ENCODE results near the gene EGLN2.
"Not testable (repeated sequence)": the region's sequence is repeated elsewhere in the genome, so short reads cannot be mapped to it uniquely, and the experiment has no call there.

Gene EGLN2

DNA sequence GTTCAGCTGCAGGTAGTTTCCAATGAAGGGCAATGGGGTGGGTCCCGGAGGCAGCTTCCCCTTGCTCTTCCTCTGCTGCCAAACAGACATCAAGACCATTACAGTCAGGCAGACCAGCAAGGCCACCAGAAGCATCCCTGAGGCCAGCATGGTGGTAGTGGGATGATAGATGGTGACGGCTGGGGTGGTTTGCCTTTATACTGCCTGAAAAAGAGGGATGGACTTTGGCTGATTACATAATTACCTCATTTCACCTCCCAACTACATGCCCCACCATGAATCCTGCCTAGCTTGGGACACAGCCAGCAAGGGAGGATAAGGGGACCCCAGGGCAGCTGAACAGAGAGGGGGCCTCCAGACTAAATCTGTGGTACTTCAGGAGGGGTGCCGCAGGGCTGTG, 51.3 kb downstream of the EGLN2 start, which contains the start of gene CYP2A6:
Gene CYP2A6, minus strand, starts transcription at position 171 of the 400 bp plus-strand sequence. Its CDS starts 21 bp downstream, at position 150.
- not testable (repeated sequence) for DNase-seq

DNA sequence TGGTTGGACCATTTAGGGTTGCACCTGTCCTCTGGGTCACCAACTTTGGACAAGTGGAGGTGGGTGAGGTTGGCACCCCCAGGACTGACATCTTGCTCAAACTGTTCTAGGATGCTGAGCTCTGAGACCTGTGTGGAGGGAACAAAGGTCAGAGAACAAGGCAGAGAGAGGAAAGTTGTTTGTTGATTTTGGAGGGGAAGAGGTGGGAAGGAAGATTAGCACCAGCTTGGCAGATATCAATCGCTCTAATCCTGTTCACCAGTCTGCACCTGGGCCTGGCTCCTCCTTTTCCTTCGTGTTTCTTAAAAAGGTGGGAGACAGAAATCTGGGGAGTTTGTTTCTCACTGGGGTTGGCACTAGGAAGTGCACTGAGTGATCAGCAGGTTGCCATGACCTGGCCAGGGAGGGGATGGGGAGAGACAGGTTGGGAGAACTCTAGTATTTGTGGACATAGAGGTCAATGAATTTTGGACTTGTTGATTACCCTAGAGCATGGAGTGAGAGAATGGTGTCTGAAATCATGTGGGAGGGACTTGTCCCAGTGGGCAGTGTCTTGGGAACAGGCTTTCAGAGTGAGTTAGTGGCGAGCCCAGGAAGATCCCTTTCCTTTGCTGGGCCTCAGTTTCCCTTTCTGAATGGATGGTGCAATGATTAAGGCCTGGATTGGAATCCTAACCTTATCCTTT, 53.6 kb downstream of the EGLN2 start:
- DNase-seq, result not testable (repeated sequence)

Measured in fibroblast of upper back skin (primary cell).